HepG2 (cell line): ENCODE data around the gene GMPPA. TPM values are rescaled to one million over a fixed set of nuclear protein-coding genes. Genes with fewer than 3 reads are reported as not detected.

ENCODE experiments used
- AFF4 ChIP-seq: sonication (generic); formaldehyde crosslinking; IDR thresholded peaks from 2 replicates; pipeline ENCODE4 v1.4.0; 2020; ENCODE audit warnings: missing genetic modification reagents
- polyA plus RNA-seq, 8 experiments: library from polyadenylated mRNA; depleted of rRNA in 3 of 8; stranded (reverse) in 7 of 8; unstranded in 1 of 8; fragments of >200 nt; fragmentation: Illumina TruSeq in 4 of 8; extraction: Trizol in 4 of 8; gene quantifications; 2 replicates each; pipeline versions ENCODE4 v1.2.1 to v1.2.3, GENCODE V29; 2011 to 2016; ENCODE audit warnings: low read depth in 4 of 8, missing spikeins in 1 of 8, mixed read lengths in 1 of 8; ENCODE audit not compliant: insufficient read depth in 1 of 8
- total RNA-seq, 5 experiments: library from RNA; depleted of rRNA; stranded (reverse); fragments of >200 nt; fragmentation: Illumina TruSeq; extraction: Trizol; gene quantifications; 2 replicates each; pipeline ENCODE4 v1.2.3, GENCODE V29; 2016; ENCODE audit warnings: low read depth in 1 of 5
- TF ChIP-seq, protein P1 (sequence below): sonication (generic); formaldehyde crosslinking; IDR thresholded peaks from 2 replicates; pipeline ENCODE4 v1.4.0; 2020; ENCODE audit warnings: missing genetic modification reagents
- TF ChIP-seq, protein P2 (sequence below): sonication (generic); formaldehyde crosslinking; IDR thresholded peaks from 2 replicates; pipeline ENCODE4 v1.4.0; 2020; ENCODE audit warnings: low read depth, missing genetic modification reagents

GMPPA gene
- total and polyA plus RNA-seq, 2 of the 13 experiments (the other 11 are each of a cell fraction or from before 2014, with no cell fraction given), result 81.1 to 106 TPM

- no peak for TF ChIP-seq AFF4 (CRISPR knock-in tag)
- TF ChIP-seq, protein P1, sequence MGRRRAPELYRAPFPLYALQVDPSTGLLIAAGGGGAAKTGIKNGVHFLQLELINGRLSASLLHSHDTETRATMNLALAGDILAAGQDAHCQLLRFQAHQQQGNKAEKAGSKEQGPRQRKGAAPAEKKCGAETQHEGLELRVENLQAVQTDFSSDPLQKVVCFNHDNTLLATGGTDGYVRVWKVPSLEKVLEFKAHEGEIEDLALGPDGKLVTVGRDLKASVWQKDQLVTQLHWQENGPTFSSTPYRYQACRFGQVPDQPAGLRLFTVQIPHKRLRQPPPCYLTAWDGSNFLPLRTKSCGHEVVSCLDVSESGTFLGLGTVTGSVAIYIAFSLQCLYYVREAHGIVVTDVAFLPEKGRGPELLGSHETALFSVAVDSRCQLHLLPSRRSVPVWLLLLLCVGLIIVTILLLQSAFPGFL, result no peak
- TF ChIP-seq, protein P2, sequence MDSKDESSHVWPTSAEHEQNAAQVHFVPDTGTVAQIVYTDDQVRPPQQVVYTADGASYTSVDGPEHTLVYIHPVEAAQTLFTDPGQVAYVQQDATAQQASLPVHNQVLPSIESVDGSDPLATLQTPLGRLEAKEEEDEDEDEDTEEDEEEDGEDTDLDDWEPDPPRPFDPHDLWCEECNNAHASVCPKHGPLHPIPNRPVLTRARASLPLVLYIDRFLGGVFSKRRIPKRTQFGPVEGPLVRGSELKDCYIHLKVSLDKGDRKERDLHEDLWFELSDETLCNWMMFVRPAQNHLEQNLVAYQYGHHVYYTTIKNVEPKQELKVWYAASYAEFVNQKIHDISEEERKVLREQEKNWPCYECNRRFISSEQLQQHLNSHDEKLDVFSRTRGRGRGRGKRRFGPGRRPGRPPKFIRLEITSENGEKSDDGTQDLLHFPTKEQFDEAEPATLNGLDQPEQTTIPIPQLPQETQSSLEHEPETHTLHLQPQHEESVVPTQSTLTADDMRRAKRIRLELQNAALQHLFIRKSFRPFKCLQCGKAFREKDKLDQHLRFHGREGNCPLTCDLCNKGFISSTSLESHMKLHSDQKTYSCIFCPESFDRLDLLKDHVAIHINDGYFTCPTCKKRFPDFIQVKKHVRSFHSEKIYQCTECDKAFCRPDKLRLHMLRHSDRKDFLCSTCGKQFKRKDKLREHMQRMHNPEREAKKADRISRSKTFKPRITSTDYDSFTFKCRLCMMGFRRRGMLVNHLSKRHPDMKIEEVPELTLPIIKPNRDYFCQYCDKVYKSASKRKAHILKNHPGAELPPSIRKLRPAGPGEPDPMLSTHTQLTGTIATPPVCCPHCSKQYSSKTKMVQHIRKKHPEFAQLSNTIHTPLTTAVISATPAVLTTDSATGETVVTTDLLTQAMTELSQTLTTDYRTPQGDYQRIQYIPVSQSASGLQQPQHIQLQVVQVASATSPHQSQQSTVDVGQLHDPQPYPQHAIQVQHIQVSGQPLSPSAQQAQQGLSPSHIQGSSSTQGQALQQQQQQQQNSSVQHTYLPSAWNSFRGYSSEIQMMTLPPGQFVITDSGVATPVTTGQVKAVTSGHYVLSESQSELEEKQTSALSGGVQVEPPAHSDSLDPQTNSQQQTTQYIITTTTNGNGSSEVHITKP (CRISPR knock-in tag), result no peak
Measured at GRCh38 chr2:219493086-219493485, 5.6 kb upstream of the GMPPA start (continued).
